Measurements from ENCODE around the gene CPA5. TPM values are rescaled to one million over a fixed set of nuclear protein-coding genes. Genes with fewer than 3 reads are reported as not detected.

CPA5 gene
- total RNA-seq, 4 donors from 2014 or later, result not detected

- Histone ChIP-seq H3K36me3 (no peaks in the 10 kb centered on the region), H3K4me3 (no peak overlapping the region), H3K27me3 (no peaks in the 10 kb centered on the region), H3K4me1 (no peaks in the 10 kb centered on the region), H3K9me3 (no peaks in the 10 kb centered on the region), H3K27ac (no peak overlapping the region)
- WGBS, 2 donors, result 88 to 91% methylated on average over 7 of the region's 7 CpGs
- DNase-seq (ENCODE audit: low spot score in 2 of 2), result no peak
- TF ChIP-seq, protein P1, sequence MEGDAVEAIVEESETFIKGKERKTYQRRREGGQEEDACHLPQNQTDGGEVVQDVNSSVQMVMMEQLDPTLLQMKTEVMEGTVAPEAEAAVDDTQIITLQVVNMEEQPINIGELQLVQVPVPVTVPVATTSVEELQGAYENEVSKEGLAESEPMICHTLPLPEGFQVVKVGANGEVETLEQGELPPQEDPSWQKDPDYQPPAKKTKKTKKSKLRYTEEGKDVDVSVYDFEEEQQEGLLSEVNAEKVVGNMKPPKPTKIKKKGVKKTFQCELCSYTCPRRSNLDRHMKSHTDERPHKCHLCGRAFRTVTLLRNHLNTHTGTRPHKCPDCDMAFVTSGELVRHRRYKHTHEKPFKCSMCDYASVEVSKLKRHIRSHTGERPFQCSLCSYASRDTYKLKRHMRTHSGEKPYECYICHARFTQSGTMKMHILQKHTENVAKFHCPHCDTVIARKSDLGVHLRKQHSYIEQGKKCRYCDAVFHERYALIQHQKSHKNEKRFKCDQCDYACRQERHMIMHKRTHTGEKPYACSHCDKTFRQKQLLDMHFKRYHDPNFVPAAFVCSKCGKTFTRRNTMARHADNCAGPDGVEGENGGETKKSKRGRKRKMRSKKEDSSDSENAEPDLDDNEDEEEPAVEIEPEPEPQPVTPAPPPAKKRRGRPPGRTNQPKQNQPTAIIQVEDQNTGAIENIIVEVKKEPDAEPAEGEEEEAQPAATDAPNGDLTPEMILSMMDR (IDR thresholded peaks at IDR 0.05), result no peak
- no peak for TF ChIP-seq POLR2A (IDR thresholded peaks at IDR 0.05)
- TF ChIP-seq EP300 (IDR thresholded peaks at IDR 0.05), result no peak
These were observed 22.0 kb upstream of the CPA5 start for GRCh38 chr7:130322615-130323014.

GRCh38 chr7:130324306-130324943, 20.2 kb upstream of the CPA5 start:
- H3K4me1 ChIP-seq, result no peaks in the 10 kb centered on the region
- DNase-seq (ENCODE audit: low spot score in 2 of 2), result no peak
- H3K4me3 ChIP-seq, result no peak overlapping the region
- no peaks in the 10 kb centered on the region for H3K27me3 ChIP-seq
- 88 to 96% methylated on average over 10 of the region's 10 CpGs for WGBS, 2 donors
- no peaks in the 10 kb centered on the region for H3K36me3 ChIP-seq
- TF ChIP-seq POLR2A (IDR thresholded peaks at IDR 0.05) (no peak), EP300 (IDR thresholded peaks at IDR 0.05) (no peak)
- TF ChIP-seq, protein P1 (IDR thresholded peaks at IDR 0.05), result no peak
- no peaks in the 10 kb centered on the region for H3K9me3 ChIP-seq
- H3K27ac ChIP-seq, result no peak overlapping the region

DNA sequence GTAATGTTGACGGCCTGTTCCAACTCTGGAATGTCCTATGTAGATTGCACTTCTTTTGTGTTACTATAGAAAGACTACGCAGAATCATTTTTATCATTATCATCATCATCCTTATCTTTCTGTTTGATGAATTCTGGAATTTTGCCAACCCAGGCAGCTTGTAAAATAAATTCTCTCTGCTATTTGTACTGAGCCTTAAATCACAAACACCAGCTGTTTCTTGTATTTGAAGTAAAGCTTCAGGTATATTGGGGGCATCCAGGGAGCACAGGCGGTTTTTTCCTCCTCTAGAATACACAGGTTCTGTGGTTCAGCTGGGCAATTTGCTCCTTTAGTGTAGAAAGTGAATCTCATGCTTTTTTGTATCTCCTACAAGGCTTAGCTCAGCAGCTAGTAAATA, 14.9 kb upstream of the CPA5 start:
- H3K9me3 ChIP-seq, result no peaks in the 10 kb centered on the region
- H3K36me3 ChIP-seq, result no peaks in the 10 kb centered on the region
- TF ChIP-seq POLR2A (IDR thresholded peaks at IDR 0.05), result no peak
- TF ChIP-seq, protein P1 (IDR thresholded peaks at IDR 0.05), result no peak
- TF ChIP-seq EP300 (IDR thresholded peaks at IDR 0.05), result no peak
- H3K4me1 ChIP-seq, result peaks cover 0 to 5% (median 0%) of the 10 kb centered on the region in 4 donors
- no peak for DNase-seq (ENCODE audit: low spot score in 2 of 2)
- no peak overlapping the region for H3K4me3 ChIP-seq
- WGBS, 2 donors, result 82 to 83% methylated on average over 3 of the region's 3 CpGs
- no peak overlapping the region for H3K27ac ChIP-seq
- no peaks in the 10 kb centered on the region for H3K27me3 ChIP-seq

DNA sequence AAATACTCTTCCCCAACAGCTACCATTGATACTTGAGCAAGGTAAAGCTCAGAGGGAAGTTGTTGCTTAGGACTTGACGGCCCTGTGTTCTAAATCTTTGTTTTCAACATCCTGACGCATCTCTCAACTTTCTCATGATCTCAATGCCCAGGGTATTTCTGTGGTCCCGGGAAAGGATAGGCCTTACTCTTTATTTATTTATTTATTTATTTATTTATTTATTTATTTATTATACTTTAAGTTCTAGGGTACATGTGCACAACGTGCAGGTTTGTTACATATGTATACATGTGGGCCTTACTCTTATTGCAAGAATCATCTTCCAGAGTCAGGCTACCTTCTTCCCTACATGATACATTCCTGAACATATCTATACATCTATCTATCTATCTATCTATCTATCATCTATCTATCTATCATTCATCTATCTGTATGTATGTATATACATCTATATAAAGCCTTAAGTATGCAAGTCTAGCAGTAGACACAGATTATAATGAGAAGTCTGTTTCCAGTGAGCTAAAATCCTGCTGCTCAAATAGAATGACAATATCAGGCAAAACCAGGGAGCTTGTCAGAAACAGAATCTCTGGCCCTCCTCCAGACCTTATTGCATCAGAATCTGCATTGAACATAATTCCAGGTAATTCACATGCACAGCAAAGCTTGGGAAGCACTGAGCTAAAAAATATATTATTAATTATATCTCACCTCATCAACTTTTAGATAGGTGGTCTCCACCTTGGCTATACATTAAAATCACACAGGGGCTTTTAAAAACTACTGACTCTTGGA, 12.2 kb upstream of the CPA5 start:
- no peak overlapping the region for H3K27ac ChIP-seq
- TF ChIP-seq, protein P1 (IDR thresholded peaks at IDR 0.05), result no peak
- TF ChIP-seq POLR2A (IDR thresholded peaks at IDR 0.05) (no peak), EP300 (IDR thresholded peaks at IDR 0.05) (no peak)
- no peaks in the 10 kb centered on the region for H3K36me3 ChIP-seq
- DNase-seq (ENCODE audit: low spot score in 2 of 2), result no peak
- peaks cover 0 to 8% (median 0%) of the 10 kb centered on the region in 4 donors for H3K4me1 ChIP-seq
- no peaks in the 10 kb centered on the region for H3K9me3 ChIP-seq
- no peak overlapping the region for H3K4me3 ChIP-seq
- H3K27me3 ChIP-seq, result no peaks in the 10 kb centered on the region
- WGBS, 2 donors, result 95% methylated on average over 4 of the region's 4 CpGs

GRCh38 chr7:130333832-130334231, 10.8 kb upstream of the CPA5 start:
- Histone ChIP-seq H3K9me3 (no peaks in the 10 kb centered on the region), H3K4me3 (no peak overlapping the region), H3K27me3 (no peaks in the 10 kb centered on the region), H3K27ac (no peak overlapping the region), H3K4me1 (peaks cover 0 to 8% (median 0%) of the 10 kb centered on the region in 4 donors), H3K36me3 (no peaks in the 10 kb centered on the region)
- no peak for DNase-seq (ENCODE audit: low spot score in 2 of 2)
- no peak for TF ChIP-seq POLR2A (IDR thresholded peaks at IDR 0.05)
- no peak for TF ChIP-seq EP300 (IDR thresholded peaks at IDR 0.05)
- TF ChIP-seq, protein P1 (IDR thresholded peaks at IDR 0.05), result no peak
- WGBS, 2 donors, result 86 to 88% methylated on average over 2 of the region's 2 CpGs

Measured in tibial nerve (tissue), 4 donors.